Neuronal stem cell (in vitro differentiated cells): ENCODE data around the gene PSPN.

ENCODE experiments used
- DNase-seq: peaks from one replicate; pipeline ENCODE4 v3.0.0-alpha.2; 2013; ENCODE audit warnings: low spot score
- H2AFZ ChIP-seq: one replicate; pipeline ENCODE4 v1.6.1; 2013; ENCODE audit warnings: mild to moderate bottlenecking, low read length, inconsistent platforms
- H2AK5ac ChIP-seq: 2 replicates; pipeline ENCODE4 v1.6.1; 2013; ENCODE audit warnings: low read depth, mild to moderate bottlenecking, inconsistent platforms, low read length, moderate library complexity, mixed read lengths
- H2BK120ac ChIP-seq: 2 replicates; pipeline ENCODE4 v1.6.1; 2013; ENCODE audit warnings: low read depth, mild to moderate bottlenecking, inconsistent platforms, low read length, moderate library complexity, mixed read lengths
- H2BK12ac ChIP-seq: one replicate; pipeline ENCODE4 v1.6.1; 2013; ENCODE audit warnings: low read length, inconsistent platforms
- H2BK15ac ChIP-seq: 2 replicates; pipeline ENCODE4 v1.6.1; 2013; ENCODE audit warnings: mild to moderate bottlenecking, low read length, inconsistent platforms, mixed read lengths
- H2BK5ac ChIP-seq: one replicate; pipeline ENCODE4 v1.6.1; 2013; ENCODE audit warnings: inconsistent platforms, mild to moderate bottlenecking, low read length, moderate library complexity
- H3K14ac ChIP-seq: one replicate; pipeline ENCODE4 v1.6.1; 2013; ENCODE audit warnings: low read length, inconsistent platforms
- H3K18ac ChIP-seq: 2 replicates; pipeline ENCODE4 v1.6.1; 2013; ENCODE audit warnings: low read length, inconsistent platforms
- H3K23ac ChIP-seq: 2 replicates; pipeline ENCODE4 v1.6.1; 2013; ENCODE audit warnings: low read depth, mild to moderate bottlenecking, mixed read lengths, low read length, inconsistent platforms; ENCODE audit not compliant: poor library complexity
- H3K27ac ChIP-seq: replicated peaks from 3 replicates; pipeline ENCODE4 v1.5.1; 2013; ENCODE audit warnings: low read length, inconsistent platforms
- H3K27me3 ChIP-seq, 3 experiments: 2 replicates each; pipeline ENCODE4 v1.6.1; 2013; ENCODE audit warnings: low read length in 3 of 3, mild to moderate bottlenecking in 2 of 3, inconsistent platforms in 1 of 3, low read depth in 1 of 3, mixed read lengths in 1 of 3, moderate library complexity in 1 of 3; ENCODE audit not compliant: control insufficient read depth in 3 of 3, insufficient read depth in 3 of 3
- H3K36me3 ChIP-seq, 2 donors: replicated peaks in 1 of 2; 2 replicates each; pipeline ENCODE4 v1.6.1; 2013; ENCODE audit warnings: low read length in 2 of 2; ENCODE audit not compliant: control insufficient read depth in 2 of 2, insufficient read depth in 2 of 2
- H3K4ac ChIP-seq: 2 replicates; pipeline ENCODE4 v1.6.1; 2013; ENCODE audit warnings: inconsistent platforms, mild to moderate bottlenecking, low read length, moderate library complexity
- H3K4me1 ChIP-seq, 2 donors: 1 replicate in 1 of 2; 2 replicates in 1 of 2; pipeline ENCODE4 v1.6.1; 2013; ENCODE audit warnings: low read length in 2 of 2, low read depth in 1 of 2; ENCODE audit not compliant: control insufficient read depth in 2 of 2, insufficient read depth in 1 of 2
- H3K4me2 ChIP-seq: one replicate; pipeline ENCODE4 v1.6.1; 2013; ENCODE audit warnings: mild to moderate bottlenecking, low read length, inconsistent platforms; ENCODE audit not compliant: insufficient read depth, poor library complexity, severe bottlenecking
- H3K4me3 ChIP-seq, 2 donors: 2 replicates each; pipeline ENCODE4 v1.5.1; 2013; ENCODE audit warnings: low read length in 2 of 2, mild to moderate bottlenecking in 2 of 2, inconsistent platforms in 1 of 2, moderate library complexity in 1 of 2
- H3K79me1 ChIP-seq: one replicate; pipeline ENCODE4 v1.6.1; 2013; ENCODE audit warnings: low read depth, mild to moderate bottlenecking, inconsistent platforms, low read length, moderate library complexity
- H3K9ac ChIP-seq: one replicate; pipeline ENCODE4 v1.6.1; 2013; ENCODE audit warnings: mild to moderate bottlenecking, low read depth, low read length, inconsistent platforms; ENCODE audit not compliant: poor library complexity
- H3K9me3 ChIP-seq, 2 donors: replicated peaks in 1 of 2; 2 replicates each; pipeline versions ENCODE3 to v1.6.1; 2013; ENCODE audit warnings: low read length in 2 of 2, mild to moderate bottlenecking in 2 of 2, inconsistent platforms in 1 of 2, low read depth in 1 of 2, mixed read lengths in 1 of 2, moderate library complexity in 1 of 2; ENCODE audit not compliant: control insufficient read depth in 2 of 2, insufficient read depth in 1 of 2
- H4K8ac ChIP-seq: one replicate; pipeline ENCODE4 v1.6.1; 2013; ENCODE audit warnings: low read depth, mild to moderate bottlenecking, inconsistent platforms, low read length, moderate library complexity
- H4K91ac ChIP-seq: one replicate; pipeline ENCODE4 v1.6.1; 2013; ENCODE audit warnings: low read length, low read depth, mild to moderate bottlenecking, inconsistent platforms; ENCODE audit not compliant: poor library complexity
- WGBS, 2 donors: extraction: QIAGEN DNeasy Blood & Tissue Kit; methylation state at CpG; one replicate each; pipeline ENCODE4 v1.1.7; 2013; ENCODE audit warnings: missing lambda C conversion rate in 2 of 2, mixed read lengths in 1 of 2; ENCODE audit not compliant: insufficient read length in 2 of 2, insufficient replicate concordance in 1 of 2; ENCODE audit errors: extremely low coverage in 2 of 2; 5-methylcytosine and 5-hydroxymethylcytosine counted together

The PSPN gene

GRCh38 chr19:6376512-6377190 lies 918 bp upstream of the PSPN start:
- peaks cover 33 to 43% of the 10 kb centered on the region in 2 donors for H3K36me3 ChIP-seq
- no peak overlapping the region for H2BK5ac ChIP-seq
- H3K4ac ChIP-seq: no peak overlapping the region
- no peak for DNase-seq
- peak overlapping the region; percentile 0 for H3K23ac ChIP-seq
- no CpG with 5 or more reads among the region's 19 CpGs for WGBS, 2 donors
- H2BK120ac ChIP-seq: no peak overlapping the region
- no peak overlapping the region for H3K4me3 ChIP-seq
- H2AFZ ChIP-seq: no peak overlapping the region
- H2AK5ac ChIP-seq: peak overlapping the region; percentile 35
- H3K79me1 ChIP-seq: peaks cover 18% of the 10 kb centered on the region
- H3K27me3 ChIP-seq: no peaks in the 10 kb centered on the region
- no peak overlapping the region for H4K91ac ChIP-seq
- no peak overlapping the region for H4K8ac ChIP-seq
- no peak overlapping the region for H3K27ac ChIP-seq
- H3K4me1 ChIP-seq: peaks cover 8 to 9% of the 10 kb centered on the region in 2 donors
- H3K9me3 ChIP-seq: peaks cover 13 to 14% of the 10 kb centered on the region in 2 donors
- H3K9ac ChIP-seq: no peak overlapping the region
- H2BK15ac ChIP-seq: no peak overlapping the region
- H3K18ac ChIP-seq: no peak overlapping the region
- no peak overlapping the region for H3K4me2 ChIP-seq
- no peak overlapping the region for H3K14ac ChIP-seq
- no peak overlapping the region for H2BK12ac ChIP-seq

GRCh38 chr19:6374711-6375410 lies 872 bp downstream of the PSPN start:
- peaks cover 15 to 25% of the 10 kb centered on the region in 2 donors for H3K36me3 ChIP-seq
- no peak overlapping the region for H2BK5ac ChIP-seq
- H4K8ac ChIP-seq: no peak overlapping the region
- no peak overlapping the region for H2BK12ac ChIP-seq
- no peak overlapping the region for H2BK120ac ChIP-seq
- WGBS, 2 donors: no CpG with 5 or more reads among the region's 29 CpGs
- no peak overlapping the region for H3K18ac ChIP-seq
- H2BK15ac ChIP-seq: no peak overlapping the region
- H3K4ac ChIP-seq: no peak overlapping the region
- peaks cover 14% of the 10 kb centered on the region for H3K79me1 ChIP-seq
- no peaks in the 10 kb centered on the region for H3K27me3 ChIP-seq
- peaks cover 8 to 9% of the 10 kb centered on the region in 2 donors for H3K4me1 ChIP-seq
- H3K14ac ChIP-seq: no peak overlapping the region
- no peak overlapping the region for H3K27ac ChIP-seq
- no peak overlapping the region for H3K9ac ChIP-seq
- H2AFZ ChIP-seq: no peak overlapping the region
- H3K4me3 ChIP-seq: no peak overlapping the region
- no peak overlapping the region for H3K23ac ChIP-seq
- H4K91ac ChIP-seq: no peak overlapping the region
- no peak overlapping the region for H3K4me2 ChIP-seq
- peak overlapping the region; percentile 81 for H2AK5ac ChIP-seq
- DNase-seq: no peak
- peaks cover 3% of the 10 kb centered on the region in 2 donors for H3K9me3 ChIP-seq

GRCh38 chr19:6374161-6374709 lies 1.5 kb downstream of the PSPN start:
- Histone ChIP-seq H2BK12ac (peak overlapping the region; percentile 10), H3K4me2 (peak overlapping the region; percentile 69), H3K9me3 (no peaks in the 10 kb centered on the region), H2AK5ac (peak overlapping the region; percentile 81), H2AFZ (no peak overlapping the region), H4K8ac (peak overlapping the region; percentile 43), H3K23ac (peak overlapping the region; percentile 85), H2BK120ac (no peak overlapping the region), H3K14ac (peak overlapping the region; percentile 21), H3K27ac (peak overlapping the region; percentile 54), H3K18ac (peak overlapping the region; percentile 1), H3K4me3 (peak overlapping the region in 1 of 2 donors; percentile 76), H2BK15ac (peak overlapping the region; percentile 89), H3K4ac (no peak overlapping the region), H2BK5ac (peak overlapping the region; percentile 75), H3K27me3 (no peaks in the 10 kb centered on the region), H3K4me1 (peaks cover 8 to 9% of the 10 kb centered on the region in 2 donors), H3K9ac (peak overlapping the region; percentile 44), H3K79me1 (peaks cover 14% of the 10 kb centered on the region), H3K36me3 (peaks cover 14 to 23% of the 10 kb centered on the region in 2 donors), H4K91ac (no peak overlapping the region)
- DNase-seq: no peak
- no CpG with 5 or more reads among the region's 29 CpGs for WGBS, 2 donors

GRCh38 chr19:6373813-6374108 lies 2.0 kb downstream of the PSPN start:
- H3K4me1 ChIP-seq: peaks cover 8 to 9% of the 10 kb centered on the region in 2 donors
- peak overlapping the region; percentile 76 to 78 for H3K4me3 ChIP-seq
- H4K8ac ChIP-seq: no peak overlapping the region
- H3K14ac ChIP-seq: no peak overlapping the region
- peak overlapping the region; percentile 92 for H2AK5ac ChIP-seq
- no peak overlapping the region for H2BK15ac ChIP-seq
- no peak overlapping the region for H4K91ac ChIP-seq
- no peak overlapping the region for H3K4ac ChIP-seq
- no peaks in the 10 kb centered on the region for H3K9me3 ChIP-seq
- H3K27ac ChIP-seq: peak overlapping the region; percentile 54
- H2BK120ac ChIP-seq: no peak overlapping the region
- WGBS, 2 donors: no CpG with 5 or more reads among the region's 5 CpGs
- H2BK12ac ChIP-seq: no peak overlapping the region
- H3K23ac ChIP-seq: no peak overlapping the region
- no peak for DNase-seq
- peak overlapping the region; percentile 97 for H2AFZ ChIP-seq
- H3K36me3 ChIP-seq: peaks cover 14 to 23% of the 10 kb centered on the region in 2 donors
- peak overlapping the region; percentile 60 for H3K9ac ChIP-seq
- peaks cover 14% of the 10 kb centered on the region for H3K79me1 ChIP-seq
- no peak overlapping the region for H2BK5ac ChIP-seq
- H3K18ac ChIP-seq: peak overlapping the region; percentile 57
- no peaks in the 10 kb centered on the region for H3K27me3 ChIP-seq
- H3K4me2 ChIP-seq: peak overlapping the region; percentile 69
